Measurements from ENCODE around the gene OR7G2.

Gene OR7G2

DNA sequence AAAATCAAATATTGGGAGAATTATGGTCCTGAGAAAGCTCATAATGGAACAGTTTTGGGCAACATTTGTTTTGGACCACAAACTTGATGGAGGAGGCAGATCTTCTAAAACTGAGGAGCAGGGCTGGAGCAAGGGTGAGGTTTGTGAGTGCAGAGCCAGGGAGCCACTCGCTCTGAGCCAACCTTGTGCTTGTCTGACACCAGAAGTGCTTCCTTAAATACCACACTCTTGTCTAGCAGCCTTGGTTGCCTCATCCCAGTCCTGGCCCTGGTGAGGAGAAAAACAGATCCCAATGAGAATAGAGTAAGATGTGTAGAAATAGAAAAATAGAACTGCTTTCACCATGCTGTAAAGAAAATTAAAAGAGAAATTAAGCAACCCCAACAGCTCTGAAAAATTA lies 39.6 kb upstream of the OR7G2 start:
- no peak for DNase-seq (ENCODE audit: extremely low read depth, low read depth)
- TF ChIP-seq, protein P1, sequence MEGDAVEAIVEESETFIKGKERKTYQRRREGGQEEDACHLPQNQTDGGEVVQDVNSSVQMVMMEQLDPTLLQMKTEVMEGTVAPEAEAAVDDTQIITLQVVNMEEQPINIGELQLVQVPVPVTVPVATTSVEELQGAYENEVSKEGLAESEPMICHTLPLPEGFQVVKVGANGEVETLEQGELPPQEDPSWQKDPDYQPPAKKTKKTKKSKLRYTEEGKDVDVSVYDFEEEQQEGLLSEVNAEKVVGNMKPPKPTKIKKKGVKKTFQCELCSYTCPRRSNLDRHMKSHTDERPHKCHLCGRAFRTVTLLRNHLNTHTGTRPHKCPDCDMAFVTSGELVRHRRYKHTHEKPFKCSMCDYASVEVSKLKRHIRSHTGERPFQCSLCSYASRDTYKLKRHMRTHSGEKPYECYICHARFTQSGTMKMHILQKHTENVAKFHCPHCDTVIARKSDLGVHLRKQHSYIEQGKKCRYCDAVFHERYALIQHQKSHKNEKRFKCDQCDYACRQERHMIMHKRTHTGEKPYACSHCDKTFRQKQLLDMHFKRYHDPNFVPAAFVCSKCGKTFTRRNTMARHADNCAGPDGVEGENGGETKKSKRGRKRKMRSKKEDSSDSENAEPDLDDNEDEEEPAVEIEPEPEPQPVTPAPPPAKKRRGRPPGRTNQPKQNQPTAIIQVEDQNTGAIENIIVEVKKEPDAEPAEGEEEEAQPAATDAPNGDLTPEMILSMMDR (IDR thresholded peaks at IDR 0.05; ENCODE audit: low read depth, low read length), result no peak

DNA sequence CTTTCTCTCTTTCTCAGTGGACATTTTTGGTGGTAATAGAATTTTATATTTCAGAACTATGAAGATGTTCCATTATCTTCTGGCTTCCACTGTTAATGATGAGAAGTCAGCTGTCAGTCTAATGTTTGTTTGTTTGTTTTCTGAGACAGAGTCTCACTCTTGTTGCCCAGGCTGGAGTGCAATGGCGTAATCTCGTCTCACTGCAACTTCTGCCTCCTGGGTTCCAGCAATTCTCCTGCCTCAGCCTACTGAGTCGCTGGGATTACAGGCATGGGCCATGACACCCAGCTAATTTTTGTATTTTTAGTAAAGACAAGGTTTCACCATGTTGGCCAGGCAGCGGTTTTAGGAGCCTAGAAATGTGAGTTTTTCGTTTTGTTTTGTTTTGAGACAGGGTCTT lies 37.6 kb upstream of the OR7G2 start:
- DNase-seq (ENCODE audit: extremely low read depth, low read depth), result no peak
- TF ChIP-seq, protein P1 (IDR thresholded peaks at IDR 0.05; ENCODE audit: low read depth, low read length), result no peak

DNA sequence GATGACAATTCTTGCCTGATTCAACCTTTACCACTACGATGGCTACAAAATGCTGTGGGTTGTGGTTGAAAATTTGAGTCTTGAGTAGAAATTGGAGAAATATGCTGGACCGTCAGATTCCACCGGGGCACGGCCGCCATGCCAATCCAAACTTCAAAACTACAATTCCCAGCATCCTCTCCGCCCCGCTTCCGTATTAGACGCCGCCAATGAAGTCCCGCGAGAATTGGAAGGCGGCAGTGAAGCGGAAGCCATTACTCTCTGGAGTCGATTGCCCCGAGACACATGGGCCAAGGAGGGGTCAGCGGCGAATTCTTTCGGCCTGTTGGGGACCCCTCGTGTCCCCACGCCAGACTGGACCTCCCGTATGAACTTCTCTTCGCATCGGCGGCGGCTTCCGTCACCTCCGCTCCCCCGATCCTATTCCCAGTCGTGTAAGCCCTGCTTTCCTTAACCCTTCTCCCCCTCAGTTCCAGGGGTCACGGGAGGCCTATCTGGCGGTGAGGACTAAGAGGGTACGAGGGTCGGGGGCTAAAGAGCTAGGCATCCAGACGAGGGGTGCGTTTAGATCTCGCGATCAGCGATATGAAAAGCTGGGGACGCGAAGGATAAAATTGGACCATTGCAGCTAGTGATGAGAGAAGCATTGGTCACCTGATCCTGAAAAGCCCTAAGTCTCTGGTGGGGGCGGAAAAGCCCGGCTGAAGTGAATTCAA lies 33.0 kb upstream of the OR7G2 start, which contains the start of gene ZNF317:
ZNF317 (plus strand) TSS at position 239 of the 716 bp plus-strand sequence. CDS start 15,620 bp downstream, outside the sequence.
- TF ChIP-seq, protein P1 (IDR thresholded peaks at IDR 0.05; ENCODE audit: low read depth, low read length), result no peak
- peak; percentile 76 for DNase-seq (ENCODE audit: extremely low read depth, low read depth)

DNA sequence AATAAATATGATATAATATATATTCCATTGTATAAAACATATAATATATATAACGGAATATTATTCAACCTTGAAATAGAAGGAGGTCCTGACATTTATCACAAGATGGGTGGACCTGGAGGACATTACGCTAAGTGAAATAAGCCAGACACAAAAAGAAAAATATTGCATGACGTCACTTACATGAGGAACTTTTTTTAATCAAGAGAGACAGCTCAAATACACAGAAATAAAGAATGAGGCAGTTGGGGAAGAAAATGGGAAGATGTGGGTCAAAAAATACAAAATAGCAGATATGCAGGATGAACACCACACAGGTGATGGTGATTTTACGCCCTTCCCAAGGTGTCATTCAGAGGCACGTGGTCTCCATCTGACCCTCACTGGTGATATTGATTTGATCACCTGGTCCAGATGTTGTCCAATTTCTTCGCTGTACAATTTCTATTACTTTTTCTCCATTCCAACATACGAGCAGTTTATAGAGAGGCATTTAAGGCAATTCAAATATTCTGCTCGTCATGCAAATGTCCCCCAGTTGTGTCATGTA lies 32.4 kb upstream of the OR7G2 start:
- TF ChIP-seq, protein P1 (IDR thresholded peaks at IDR 0.05; ENCODE audit: low read depth, low read length), result no peak
- no peak for DNase-seq (ENCODE audit: extremely low read depth, low read depth)

DNA sequence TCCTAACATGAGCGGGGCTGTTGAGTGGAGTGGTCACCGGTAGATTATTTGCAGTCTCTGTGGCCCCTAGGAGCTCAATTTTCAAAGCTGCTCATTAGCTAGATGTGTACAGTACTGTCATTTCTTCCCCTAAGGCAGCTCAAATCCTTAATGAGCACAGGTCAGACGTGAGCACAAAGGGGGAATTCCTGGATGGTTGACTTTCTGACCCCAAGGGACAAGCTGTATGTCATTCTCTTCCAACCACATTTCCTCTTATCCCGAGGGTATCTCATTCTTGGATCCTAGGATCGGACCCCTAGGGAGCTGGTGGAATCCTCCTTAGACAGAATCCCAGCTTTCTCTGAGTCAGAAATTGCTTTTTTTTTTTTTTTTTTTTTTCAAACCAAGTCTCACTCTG lies 25.1 kb upstream of the OR7G2 start:
- no peak for DNase-seq (ENCODE audit: extremely low read depth, low read depth)
- TF ChIP-seq, protein P1 (IDR thresholded peaks at IDR 0.05; ENCODE audit: low read depth, low read length), result no peak

DNA sequence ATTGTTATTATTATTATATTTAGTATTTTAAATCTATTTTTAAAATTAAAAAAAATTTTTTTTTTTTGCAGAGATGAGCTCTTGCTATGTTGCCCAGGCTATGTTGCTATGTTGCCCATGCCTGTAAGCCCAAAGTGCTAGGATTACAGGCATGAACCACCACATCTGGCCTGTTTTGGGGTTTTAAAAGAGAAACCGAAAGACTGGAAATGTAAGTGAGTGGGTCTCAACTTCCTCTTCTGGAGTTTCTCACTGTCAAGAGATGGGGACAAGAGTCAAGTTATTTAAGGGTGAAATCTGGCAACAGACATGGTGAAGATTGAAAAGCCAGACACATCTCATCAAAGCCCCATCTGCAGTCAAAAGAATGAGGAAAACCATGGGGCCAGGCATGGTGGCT lies 23.7 kb upstream of the OR7G2 start:
- DNase-seq (ENCODE audit: extremely low read depth, low read depth), result no peak
- TF ChIP-seq, protein P1 (IDR thresholded peaks at IDR 0.05; ENCODE audit: low read depth, low read length), result no peak

DNA sequence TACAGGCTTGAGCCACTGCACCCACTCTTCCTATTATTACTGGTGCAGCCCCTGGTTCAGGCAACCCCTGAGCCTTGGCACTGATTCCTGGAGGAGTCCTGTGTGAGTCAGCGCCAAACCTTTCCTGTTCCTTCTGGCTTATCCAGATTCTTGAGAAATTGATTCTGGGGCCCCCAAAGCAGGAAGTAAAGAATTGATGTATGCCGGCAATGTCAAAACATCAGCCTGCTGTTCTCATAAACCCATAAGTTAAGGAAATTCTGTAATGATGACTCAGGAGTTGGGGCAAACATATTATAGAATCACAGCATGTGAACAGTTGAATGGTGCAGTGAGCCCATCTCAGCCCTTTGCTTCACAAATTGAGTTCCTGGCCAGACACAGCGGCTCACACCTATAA lies 20.9 kb upstream of the OR7G2 start:
- DNase-seq (ENCODE audit: extremely low read depth, low read depth), result no peak
- TF ChIP-seq, protein P1 (IDR thresholded peaks at IDR 0.05; ENCODE audit: low read depth, low read length), result no peak

Data from AG09319 (cell line).